H9 (cell line): ENCODE measurements around the gene PDZK1IP1. TPM values are rescaled to one million over a fixed set of nuclear protein-coding genes. Genes with fewer than 3 reads are reported as not detected.
"Not testable (repeated sequence)": the region's sequence is repeated elsewhere in the genome, so short reads cannot be mapped to it uniquely, and the experiment has no call there.

Experiments
- DNase-seq: peaks from one replicate; pipeline ENCODE4 v3.0.0-alpha.2; 2017
- H2AFZ ChIP-seq: one replicate; pipeline ENCODE4 v1.6.1; 2013; ENCODE audit warnings: mild to moderate bottlenecking, low read length, control low read depth, moderate library complexity
- H2AK5ac ChIP-seq: 2 replicates; pipeline ENCODE4 v1.6.1; 2013; ENCODE audit warnings: low read length, control low read depth, mixed read lengths; ENCODE audit not compliant: insufficient read length
- H2BK120ac ChIP-seq: one replicate; pipeline ENCODE4 v1.6.1; 2013; ENCODE audit warnings: low read depth, mild to moderate bottlenecking, low read length, control low read depth, inconsistent platforms; ENCODE audit not compliant: poor library complexity, severe bottlenecking
- H2BK12ac ChIP-seq: 2 replicates; pipeline ENCODE4 v1.6.1; 2013; ENCODE audit warnings: low read length, control low read depth, mixed read lengths, low read depth; ENCODE audit not compliant: insufficient read length
- H2BK15ac ChIP-seq: 2 replicates; pipeline ENCODE4 v1.6.1; 2013; ENCODE audit warnings: low read depth, low read length, control low read depth
- H2BK20ac ChIP-seq: one replicate; pipeline ENCODE4 v1.6.1; 2013; ENCODE audit warnings: low read depth, mild to moderate bottlenecking, low read length, control low read depth, inconsistent platforms; ENCODE audit not compliant: poor library complexity, severe bottlenecking
- H2BK5ac ChIP-seq: 2 replicates; pipeline ENCODE4 v1.6.1; 2013; ENCODE audit warnings: low read length, control low read depth, mixed read lengths; ENCODE audit not compliant: insufficient read length
- H3K14ac ChIP-seq: 2 replicates; pipeline ENCODE4 v1.6.1; 2013; ENCODE audit warnings: low read length, control low read depth; ENCODE audit not compliant: insufficient read depth
- H3K18ac ChIP-seq: 2 replicates; pipeline ENCODE4 v1.6.1; 2013; ENCODE audit warnings: low read depth, mild to moderate bottlenecking, mixed read lengths, low read length, control low read depth; ENCODE audit not compliant: insufficient read length
- H3K23ac ChIP-seq: 2 replicates; pipeline ENCODE4 v1.6.1; 2013; ENCODE audit warnings: low read length, control low read depth, mixed read lengths, low read depth; ENCODE audit not compliant: insufficient read length
- H3K23me2 ChIP-seq: 2 replicates; pipeline ENCODE4 v1.6.1; 2013; ENCODE audit warnings: low read depth, mild to moderate bottlenecking, mixed read lengths, low read length, control low read depth; ENCODE audit not compliant: insufficient read length, poor library complexity, severe bottlenecking
- H3K27ac ChIP-seq: 2 replicates; pipeline ENCODE4 v1.5.1; 2013; ENCODE audit warnings: low read length, control low read depth, mixed read lengths, low read depth; ENCODE audit not compliant: insufficient read length
- H3K27me3 ChIP-seq: 2 replicates; pipeline ENCODE4 v1.6.1; 2013; ENCODE audit warnings: low read length, control low read depth, inconsistent platforms; ENCODE audit not compliant: insufficient read depth
- H3K4ac ChIP-seq: 2 replicates; pipeline ENCODE4 v1.6.1; 2013; ENCODE audit warnings: low read depth, mild to moderate bottlenecking, control low read depth, inconsistent platforms, low read length, moderate library complexity
- H3K4me1 ChIP-seq: 2 replicates; pipeline ENCODE4 v1.6.1; 2013; ENCODE audit warnings: low read length, control low read depth, inconsistent platforms; ENCODE audit not compliant: insufficient read depth
- H3K4me2 ChIP-seq: 2 replicates; pipeline ENCODE4 v1.6.1; 2013; ENCODE audit warnings: low read length, control low read depth, mixed read lengths; ENCODE audit not compliant: insufficient read length, insufficient read depth
- H3K56ac ChIP-seq: 2 replicates; pipeline ENCODE4 v1.6.1; 2013; ENCODE audit warnings: low read depth, mild to moderate bottlenecking, mixed read lengths, low read length, control low read depth; ENCODE audit not compliant: insufficient read length
- H3K79me1 ChIP-seq: 2 replicates; pipeline ENCODE4 v1.6.1; 2013; ENCODE audit warnings: low read depth, mild to moderate bottlenecking, moderate library complexity, low read length, control low read depth, inconsistent platforms; ENCODE audit not compliant: insufficient read depth, poor library complexity, severe bottlenecking
- H3K79me2 ChIP-seq: 2 replicates; pipeline ENCODE4 v1.6.1; 2013; ENCODE audit warnings: low read length, control low read depth, inconsistent platforms; ENCODE audit not compliant: insufficient read depth
- H3K9ac ChIP-seq: 2 replicates; pipeline ENCODE4 v1.6.1; 2013; ENCODE audit warnings: low read length, control low read depth, mixed read lengths; ENCODE audit not compliant: insufficient read length; ENCODE audit errors: extremely low read depth
- H3K9me3 ChIP-seq: one replicate; pipeline ENCODE4 v1.6.1; 2013; ENCODE audit warnings: low read depth, low read length, inconsistent platforms; ENCODE audit not compliant: control insufficient read depth
- H3T11ph ChIP-seq: one replicate; pipeline ENCODE4 v1.6.1; 2013; ENCODE audit warnings: mild to moderate bottlenecking, low read length, control low read depth, inconsistent platforms
- H4K20me1 ChIP-seq: one replicate; pipeline ENCODE4 v1.6.1; 2013; ENCODE audit not compliant: control insufficient read depth, insufficient read length, insufficient read depth
- H4K5ac ChIP-seq: 2 replicates; pipeline ENCODE4 v1.6.1; 2013; ENCODE audit warnings: low read depth, mild to moderate bottlenecking, mixed read lengths, low read length, control low read depth; ENCODE audit not compliant: insufficient read length
- H4K8ac ChIP-seq: replicated peaks from 2 replicates; pipeline ENCODE4 v1.6.1; 2013; ENCODE audit warnings: low read length, control low read depth, mixed read lengths, low read depth; ENCODE audit not compliant: insufficient read length
- H4K91ac ChIP-seq: 2 replicates; pipeline ENCODE4 v1.6.1; 2013; ENCODE audit warnings: low read depth, mild to moderate bottlenecking, moderate library complexity, mixed read lengths, low read length, control low read depth; ENCODE audit not compliant: insufficient read length
- H3K27ac Mint-ChIP-seq, 3 experiments: 2 replicates in 2 of 3; 3 replicates in 1 of 3; pipeline ENCODE4 v1.8.0; 2020 to 2021; ENCODE audit warnings: mixed read lengths in 3 of 3, mild to moderate bottlenecking in 1 of 3, moderate library complexity in 1 of 3
- H3K27me3 Mint-ChIP-seq: 2 replicates; pipeline ENCODE4 v1.8.0; 2021; ENCODE audit warnings: low read depth, mild to moderate bottlenecking, moderate library complexity, mixed read lengths
- H3K36me3 Mint-ChIP-seq, 3 experiments: 2 replicates in 2 of 3; 3 replicates in 1 of 3; pipeline ENCODE4 v1.8.0; 2020 to 2021; ENCODE audit warnings: low read depth in 3 of 3, mixed read lengths in 3 of 3; ENCODE audit not compliant: insufficient read depth in 1 of 3
- H3K4me1 Mint-ChIP-seq, 2 experiments: 2 replicates each; pipeline ENCODE4 v1.8.0; 2020; ENCODE audit warnings: mixed read lengths in 2 of 2
- H3K4me3 Mint-ChIP-seq, 2 experiments: 2 replicates in 1 of 2; 3 replicates in 1 of 2; pipeline ENCODE4 v1.8.0; 2020 to 2021; ENCODE audit warnings: mild to moderate bottlenecking in 2 of 2, mixed read lengths in 2 of 2, moderate library complexity in 1 of 2
- H3K9me3 Mint-ChIP-seq, 2 experiments: 2 replicates in 1 of 2; 3 replicates in 1 of 2; pipeline ENCODE4 v1.8.0; 2020; ENCODE audit warnings: mild to moderate bottlenecking in 2 of 2, mixed read lengths in 2 of 2, moderate library complexity in 1 of 2
- WGBS: extraction: QIAGEN DNeasy Blood & Tissue Kit; methylation state at CpG from one replicate; pipeline ENCODE4 v1.1.7; 2013; ENCODE audit warnings: missing lambda C conversion rate, low lambda C conversion rate, mixed read lengths; ENCODE audit not compliant: insufficient read length; ENCODE audit errors: extremely low coverage; 5-methylcytosine and 5-hydroxymethylcytosine counted together
- total RNA-seq: library from RNA; stranded (reverse); gene quantifications from 2 replicates; pipeline ENCODE4 v1.2.1, GENCODE V29; 2021
- TF ChIP-seq, protein P1 (sequence below): fragments of 200-600 bp; sonication (generic); conservative IDR thresholded peaks from 3 replicates; pipeline ENCODE4 v1.8.0; 2021; ENCODE audit warnings: antibody characterized with exemption, mild to moderate bottlenecking

PDZK1IP1 gene
- total RNA-seq, 1 experiment from 2014 or later = not detected

DNA sequence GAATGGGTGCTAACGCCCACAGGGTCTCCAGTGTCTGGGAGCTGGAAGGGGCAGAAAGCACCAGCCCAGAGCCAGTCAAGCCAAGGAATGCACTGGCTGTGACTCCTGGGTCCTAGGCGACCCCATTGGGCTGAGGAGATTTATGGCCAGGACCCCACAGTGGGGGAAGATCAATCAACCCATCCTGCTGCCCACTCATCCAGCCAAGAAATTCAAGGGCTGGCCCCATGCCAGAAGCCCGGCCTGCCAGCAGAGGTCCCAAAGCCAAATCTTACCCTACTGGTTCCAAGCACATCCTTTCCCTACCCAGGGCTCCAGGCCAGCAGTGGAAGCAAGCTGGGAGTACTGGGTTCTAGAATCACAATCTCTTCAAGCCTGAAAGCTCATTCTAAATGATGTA, 6.8 kb upstream of the PDZK1IP1 start:
- Histone ChIP-seq H3K56ac (no peak overlapping the region), H2BK20ac (no peak overlapping the region), H2BK5ac (no peak overlapping the region), H4K8ac (no peak overlapping the region), H3K9ac (no peak overlapping the region), H3K23me2 (no peaks in the 10 kb centered on the region), H3K4me2 (no peak overlapping the region), H3K14ac (no peak overlapping the region), H4K5ac (no peak overlapping the region), H3K27me3 (peaks cover 9% of the 10 kb centered on the region; the same call in 1 of the 2 replicates), H2AFZ (no peak overlapping the region), H4K91ac (no peak overlapping the region), H3K4me1 (peaks cover 5% of the 10 kb centered on the region), H2AK5ac (no peak overlapping the region), H2BK120ac (no peak overlapping the region), H3K23ac (no peak overlapping the region), H2BK15ac (no peak overlapping the region), H3K79me1 (no peaks in the 10 kb centered on the region), H3K79me2 (no peaks in the 10 kb centered on the region), H3T11ph (no peak overlapping the region), H3K4ac (no peak overlapping the region), H2BK12ac (no peak overlapping the region), H3K9me3 (no peaks in the 10 kb centered on the region), H3K18ac (no peak overlapping the region), H3K27ac (no peak overlapping the region), H4K20me1 (no peaks in the 10 kb centered on the region)
- peaks cover 86% of the 10 kb centered on the region for H3K27me3 Mint-ChIP-seq
- H3K27ac Mint-ChIP-seq = no peak overlapping the region
- no peaks in the 10 kb centered on the region for H3K36me3 Mint-ChIP-seq
- WGBS = no CpG with 5 or more reads among the region's 3 CpGs
- TF ChIP-seq, protein P1, sequence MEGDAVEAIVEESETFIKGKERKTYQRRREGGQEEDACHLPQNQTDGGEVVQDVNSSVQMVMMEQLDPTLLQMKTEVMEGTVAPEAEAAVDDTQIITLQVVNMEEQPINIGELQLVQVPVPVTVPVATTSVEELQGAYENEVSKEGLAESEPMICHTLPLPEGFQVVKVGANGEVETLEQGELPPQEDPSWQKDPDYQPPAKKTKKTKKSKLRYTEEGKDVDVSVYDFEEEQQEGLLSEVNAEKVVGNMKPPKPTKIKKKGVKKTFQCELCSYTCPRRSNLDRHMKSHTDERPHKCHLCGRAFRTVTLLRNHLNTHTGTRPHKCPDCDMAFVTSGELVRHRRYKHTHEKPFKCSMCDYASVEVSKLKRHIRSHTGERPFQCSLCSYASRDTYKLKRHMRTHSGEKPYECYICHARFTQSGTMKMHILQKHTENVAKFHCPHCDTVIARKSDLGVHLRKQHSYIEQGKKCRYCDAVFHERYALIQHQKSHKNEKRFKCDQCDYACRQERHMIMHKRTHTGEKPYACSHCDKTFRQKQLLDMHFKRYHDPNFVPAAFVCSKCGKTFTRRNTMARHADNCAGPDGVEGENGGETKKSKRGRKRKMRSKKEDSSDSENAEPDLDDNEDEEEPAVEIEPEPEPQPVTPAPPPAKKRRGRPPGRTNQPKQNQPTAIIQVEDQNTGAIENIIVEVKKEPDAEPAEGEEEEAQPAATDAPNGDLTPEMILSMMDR = peak; percentile 53
- H3K4me3 Mint-ChIP-seq = no peak overlapping the region
- no peaks in the 10 kb centered on the region for H3K9me3 Mint-ChIP-seq
- peaks cover 19 to 24% of the 10 kb centered on the region in 2 experiments for H3K4me1 Mint-ChIP-seq
- no peak for DNase-seq

DNA sequence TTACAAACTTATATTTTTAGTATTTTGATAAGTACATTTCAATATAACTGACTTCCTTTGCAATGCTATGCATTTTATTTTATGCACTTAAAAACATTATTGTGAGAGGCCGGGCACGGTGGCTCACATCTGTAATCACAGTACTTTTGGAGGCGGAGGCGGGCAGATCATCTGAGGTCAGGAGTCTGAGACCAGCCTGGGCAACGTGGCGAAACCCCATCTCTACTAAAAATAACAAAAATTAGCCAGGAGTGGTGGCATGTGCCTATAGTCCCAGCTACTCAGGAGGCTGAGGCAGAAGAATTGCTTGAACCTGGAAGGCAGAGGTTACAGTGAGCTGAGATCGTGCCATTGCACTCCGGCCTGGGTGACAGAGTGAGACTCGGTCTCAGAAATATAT, 6.1 kb upstream of the PDZK1IP1 start:
- not testable (repeated sequence) for H3K4me1 ChIP-seq, H3K9me3 ChIP-seq, H2AFZ ChIP-seq, H2BK120ac ChIP-seq, H2BK5ac ChIP-seq, H3K27me3 ChIP-seq, H2BK12ac ChIP-seq, H3K23me2 ChIP-seq, H3K79me2 ChIP-seq, H4K5ac ChIP-seq, H2BK15ac ChIP-seq, H4K91ac ChIP-seq, H3K27ac ChIP-seq, H2BK20ac ChIP-seq, H3K36me3 Mint-ChIP-seq, H3K9me3 Mint-ChIP-seq, H3K4ac ChIP-seq, DNase-seq, H3K56ac ChIP-seq, H2AK5ac ChIP-seq, H3K18ac ChIP-seq, H3K79me1 ChIP-seq, H4K8ac ChIP-seq, H3K23ac ChIP-seq, H4K20me1 ChIP-seq, H3T11ph ChIP-seq, H3K27ac Mint-ChIP-seq, H3K9ac ChIP-seq, H3K4me3 Mint-ChIP-seq, H3K4me2 ChIP-seq, H3K14ac ChIP-seq
- H3K4me1 Mint-ChIP-seq = peaks cover 22 to 29% of the 10 kb centered on the region in 2 experiments
- WGBS = no CpG with 5 or more reads among the region's 9 CpGs
- H3K27me3 Mint-ChIP-seq = peaks cover 81% of the 10 kb centered on the region
